ENCODE results near the gene CAMKK1.

The CAMKK1 gene

GRCh38 chr17:3915995-3916696 lies 23.3 kb upstream of the CAMKK1 start, which contains the start of gene P2RX1:
P2RX1 (minus strand) TSS chr17:3916465; CDS start chr17:3916225, 240 bp downstream.
- DNase-seq (ENCODE audit: extremely low read depth, insufficient read length), result peak; percentile 56
- no peaks in the 10 kb centered on the region for H3K27me3 ChIP-seq (replicated peaks; ENCODE audit: control insufficient read depth, insufficient read depth, low read length)
- no peak within 1 kb of the TSS for H3K4me3 ChIP-seq (replicated peaks; ENCODE audit: low read depth, low read length)
- no peaks in the 10 kb centered on the region for H3K36me3 ChIP-seq (ENCODE audit: control insufficient read depth, insufficient read depth, low read length)
- no peak for TF ChIP-seq CTCF (IDR thresholded peaks at IDR 0.05; ENCODE audit: insufficient read depth, low read length, poor library complexity, severe bottlenecking)

GRCh38 chr17:3915581-3915994 lies 22.7 kb upstream of the CAMKK1 start:
- no peak for TF ChIP-seq CTCF (IDR thresholded peaks at IDR 0.05; ENCODE audit: insufficient read depth, low read length, poor library complexity, severe bottlenecking)
- peak; percentile 65 for DNase-seq (ENCODE audit: extremely low read depth, insufficient read length)
- no peaks in the 10 kb centered on the region for H3K27me3 ChIP-seq (replicated peaks; ENCODE audit: control insufficient read depth, insufficient read depth, low read length)
- no peak overlapping the region for H3K4me3 ChIP-seq (replicated peaks; ENCODE audit: low read depth, low read length)
- H3K36me3 ChIP-seq (ENCODE audit: control insufficient read depth, insufficient read depth, low read length), result no peaks in the 10 kb centered on the region

- peak overlapping the region; percentile 44 for H3K4me3 ChIP-seq (replicated peaks; ENCODE audit: low read depth, low read length)
- H3K27me3 ChIP-seq (replicated peaks; ENCODE audit: control insufficient read depth, insufficient read depth, low read length), result no peaks in the 10 kb centered on the region
- no peaks in the 10 kb centered on the region for H3K36me3 ChIP-seq (ENCODE audit: control insufficient read depth, insufficient read depth, low read length)
- TF ChIP-seq CTCF (IDR thresholded peaks at IDR 0.05; ENCODE audit: insufficient read depth, low read length, poor library complexity, severe bottlenecking), result no peak
- peak; percentile 78 for DNase-seq (ENCODE audit: extremely low read depth, insufficient read length)
Measured at GRCh38 chr17:3914312-3914670, 21.4 kb upstream of the CAMKK1 start.

- Histone ChIP-seq H3K36me3 (ENCODE audit: control insufficient read depth, insufficient read depth, low read length) (no peaks in the 10 kb centered on the region), H3K4me3 (replicated peaks; ENCODE audit: low read depth, low read length) (peak overlapping the region; percentile 44), H3K27me3 (replicated peaks; ENCODE audit: control insufficient read depth, insufficient read depth, low read length) (no peaks in the 10 kb centered on the region)
- DNase-seq (ENCODE audit: extremely low read depth, insufficient read length), result peak; percentile 76
- TF ChIP-seq CTCF (IDR thresholded peaks at IDR 0.05; ENCODE audit: insufficient read depth, low read length, poor library complexity, severe bottlenecking), result peak; percentile 99
Measured at GRCh38 chr17:3913531-3914311, 20.9 kb upstream of the CAMKK1 start.

GRCh38 chr17:3912827-3913226 lies 20.0 kb upstream of the CAMKK1 start:
- H3K4me3 ChIP-seq (replicated peaks; ENCODE audit: low read depth, low read length), result no peak overlapping the region
- no peak for TF ChIP-seq CTCF (IDR thresholded peaks at IDR 0.05; ENCODE audit: insufficient read depth, low read length, poor library complexity, severe bottlenecking)

More at GRCh38 chr17:3912827-3913226, 20.0 kb upstream of the CAMKK1 start:
- Histone ChIP-seq H3K36me3 (ENCODE audit: control insufficient read depth, insufficient read depth, low read length) (no peaks in the 10 kb centered on the region), H3K27me3 (replicated peaks; ENCODE audit: control insufficient read depth, insufficient read depth, low read length) (no peaks in the 10 kb centered on the region)
- no peak for DNase-seq (ENCODE audit: extremely low read depth, insufficient read length)
